ENCODE results near the gene RRM1.

GRCh38 chr11:4087551-4087950, 7.0 kb upstream of the RRM1 start:
- TF ChIP-seq CTCF (IDR thresholded peaks at IDR 0.05): no peak
- TF ChIP-seq POLR2A (IDR thresholded peaks at IDR 0.05): no peak

Data from sigmoid colon (tissue), 3 donors.